GM18507 (cell line): ENCODE results near the gene RNF44.
"Not testable (repeated sequence)": the region's sequence is repeated elsewhere in the genome, so short reads cannot be mapped to it uniquely, and the experiment has no call there.

Experiments
- DNase-seq: peaks from one replicate; pipeline ENCODE4 v3.0.0; 2011; ENCODE audit warnings: low read depth; ENCODE audit not compliant: insufficient read length; ENCODE audit errors: extremely low spot score
- FAIRE-seq: peaks from 2 replicates; lab custom pipeline; 2011; peaks lifted over from hg19 to GRCh38; lab: Jason Lieb, UNC

The RNF44 gene

DNA sequence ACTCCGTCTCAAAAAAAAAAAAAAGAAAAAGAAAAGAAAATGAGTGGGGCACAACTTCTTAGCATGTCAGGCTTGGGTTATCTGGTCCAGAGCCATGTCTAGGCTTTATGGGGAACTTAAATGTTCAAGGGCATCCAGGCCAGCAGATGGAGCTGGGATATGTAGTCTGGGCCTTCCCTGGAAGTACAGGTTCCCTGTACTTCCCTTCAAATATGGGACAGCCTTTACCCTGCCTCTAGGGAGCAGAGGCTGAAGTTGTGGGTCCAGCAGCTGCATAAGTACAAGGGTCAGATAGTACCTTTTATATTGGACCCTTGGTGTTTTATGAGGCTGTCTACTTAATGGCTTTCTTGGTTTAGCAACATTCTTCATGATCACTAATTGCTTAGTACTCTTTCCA lies 46.9 kb downstream of the RNF44 start:
- no peak for DNase-seq
- FAIRE-seq, result no peak

DNA sequence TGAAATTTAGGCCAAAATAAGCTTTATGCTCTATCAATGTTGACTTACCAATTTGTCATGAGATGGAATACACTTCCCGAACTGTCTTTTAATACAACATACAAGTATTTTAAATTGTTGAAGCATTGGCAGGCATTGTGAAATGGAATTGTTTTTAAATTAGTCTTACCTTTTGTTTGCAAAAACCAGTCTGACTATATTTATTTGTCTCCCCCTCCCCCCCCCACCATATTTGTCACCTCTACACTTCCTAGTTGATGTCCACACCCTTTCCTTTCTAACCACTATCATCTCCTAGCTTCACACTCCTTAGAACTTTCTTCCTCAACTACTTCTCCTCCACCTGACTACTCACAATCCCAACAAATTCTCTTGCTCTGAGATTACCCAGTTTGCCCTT lies 48.1 kb downstream of the RNF44 start:
- no peak for FAIRE-seq
- DNase-seq, result no peak

DNA sequence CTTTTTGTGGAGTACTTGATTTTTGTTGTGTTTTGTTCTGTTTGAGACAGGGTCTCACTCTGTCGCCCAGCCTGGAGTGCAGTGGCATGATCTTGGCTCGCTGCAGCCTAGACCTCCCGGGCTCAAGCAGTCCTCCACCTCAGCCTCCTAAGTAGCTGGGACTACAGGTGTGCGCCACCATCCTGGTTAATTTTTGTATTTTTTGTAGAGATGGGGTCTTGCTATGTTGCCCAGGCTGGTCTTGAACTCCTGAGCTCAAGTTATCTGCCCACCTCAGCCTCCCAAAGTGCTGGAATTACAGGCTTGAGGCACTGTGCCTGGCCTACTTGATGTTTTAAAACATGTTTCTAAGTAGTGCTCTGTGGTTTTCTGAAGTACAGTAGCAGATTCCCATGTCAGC lies 50.0 kb downstream of the RNF44 start:
- not testable (repeated sequence) for DNase-seq, FAIRE-seq

DNA sequence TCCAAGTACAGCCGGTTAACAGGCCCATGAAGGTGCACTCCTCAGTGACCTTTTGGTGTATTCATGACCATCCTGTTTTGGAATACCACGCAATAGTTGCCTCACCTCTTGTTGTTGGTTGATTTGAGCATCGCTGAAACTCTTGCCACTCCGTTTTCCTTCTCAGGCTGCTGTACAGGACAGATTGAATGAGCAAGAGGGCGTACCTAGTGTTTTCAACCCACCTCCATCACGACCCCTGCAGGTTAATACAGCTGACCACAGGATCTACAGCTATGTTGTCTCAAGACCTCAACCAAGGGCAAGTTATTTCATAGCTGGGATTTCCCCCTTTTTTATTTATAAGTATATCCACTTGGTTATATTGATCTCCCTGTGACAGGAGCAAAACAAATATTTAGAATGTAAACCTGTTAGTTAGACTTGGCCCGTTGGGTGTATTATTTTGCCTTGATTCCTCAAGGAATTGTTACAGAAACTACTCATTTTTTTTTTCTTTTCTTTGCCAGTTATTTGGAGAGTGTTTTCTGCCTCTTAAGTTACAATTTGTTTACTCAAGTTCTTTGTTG lies 50.9 kb downstream of the RNF44 start:
- peak; percentile 9 for FAIRE-seq
- no peak for DNase-seq

DNA sequence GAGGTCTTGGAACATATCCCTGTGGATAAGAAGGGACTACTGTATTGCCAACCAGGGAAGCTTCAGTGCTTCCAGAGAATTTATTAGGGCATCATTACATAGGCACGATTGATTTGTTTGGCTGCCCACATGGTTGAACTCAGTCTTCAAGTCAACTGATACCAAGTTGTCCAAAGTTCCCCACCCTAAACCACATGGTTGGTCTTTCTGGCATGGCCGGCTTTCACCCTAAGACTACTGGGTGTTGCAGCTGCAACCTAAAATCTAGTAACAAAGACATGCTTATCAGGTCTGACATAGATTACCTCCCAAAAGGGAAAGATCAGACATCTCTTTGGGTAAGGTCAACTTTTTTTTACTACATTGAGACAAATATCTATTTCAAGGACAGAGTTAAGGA lies 52.0 kb downstream of the RNF44 start:
- DNase-seq (no peak), FAIRE-seq (no peak)

DNA sequence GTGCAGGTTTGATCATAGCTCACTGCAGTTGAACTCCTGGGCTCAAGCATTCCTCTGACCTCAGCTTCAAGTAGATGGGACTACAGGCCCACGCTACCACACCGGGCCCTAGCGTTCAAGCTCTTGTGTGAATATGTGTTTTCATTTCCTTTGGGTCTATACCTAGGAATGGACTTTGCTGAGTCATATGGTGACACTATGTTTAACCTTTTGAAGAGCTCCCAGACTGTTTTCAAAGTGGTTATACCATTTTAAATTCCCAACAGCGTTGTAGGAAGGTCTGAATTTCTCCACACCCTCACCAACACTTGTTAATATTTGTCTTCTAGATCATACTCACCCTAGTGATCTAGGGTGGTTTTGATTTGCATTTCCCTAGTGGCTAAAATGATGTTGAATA lies 55.5 kb downstream of the RNF44 start:
- DNase-seq, result no peak
- FAIRE-seq, result peak; percentile 15
